GM18870 (cell line): ENCODE results near the gene UQCR10.
A peak's percentile ranks its signal among the peaks of the same experiment; 100 is the strongest.

ENCODE experiments used
- ATAC-seq: cut with Tn5 transposase; IDR thresholded peaks from one replicate; pipeline ENCODE4 v1.9.1; 2021; ENCODE audit warnings: moderate library complexity; ENCODE audit not compliant: unreplicated experiment

The UQCR10 gene

DNA sequence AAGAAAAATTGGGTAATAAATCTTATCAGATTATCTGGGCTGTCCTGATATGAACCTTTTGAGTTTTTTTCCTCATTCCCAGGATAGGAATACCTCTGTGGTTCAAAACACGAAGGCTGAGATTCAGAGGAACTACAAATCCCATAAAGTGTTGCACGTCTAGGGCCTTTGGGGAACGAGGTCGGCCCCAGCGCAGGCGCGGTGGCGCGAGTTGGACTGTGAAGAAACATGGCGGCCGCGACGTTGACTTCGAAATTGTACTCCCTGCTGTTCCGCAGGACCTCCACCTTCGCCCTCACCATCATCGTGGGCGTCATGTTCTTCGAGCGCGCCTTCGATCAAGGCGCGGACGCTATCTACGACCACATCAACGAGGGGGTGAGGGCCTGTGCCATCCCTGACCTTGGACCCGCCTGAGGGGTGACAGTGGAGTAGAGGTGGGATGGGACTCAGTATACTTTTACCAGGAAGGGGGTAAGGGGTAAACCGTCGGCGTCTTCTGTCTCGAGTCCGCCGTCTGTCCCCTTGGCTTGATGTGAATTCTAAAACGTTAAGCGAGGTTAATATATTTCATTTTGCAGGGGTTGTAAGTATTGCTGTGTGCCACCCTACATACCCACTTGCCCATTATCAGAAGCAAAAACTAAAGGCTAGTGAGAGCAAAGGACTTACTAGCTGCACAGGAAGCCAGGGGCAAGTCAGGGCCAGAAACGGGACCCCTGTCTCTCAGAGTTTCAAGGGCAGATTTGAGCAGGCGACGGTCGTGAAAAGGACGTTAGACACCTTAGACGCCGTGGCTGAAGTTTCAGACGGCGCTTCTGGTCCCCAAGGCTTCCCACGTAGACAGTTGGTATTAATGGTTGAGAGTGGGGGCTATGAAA, at the start of gene UQCR10:
UQCR10 (plus strand) TSS at position 199 of the 881 bp plus-strand sequence; CDS start at position 229, 30 bp downstream.
- peak; percentile 53 for ATAC-seq

DNA sequence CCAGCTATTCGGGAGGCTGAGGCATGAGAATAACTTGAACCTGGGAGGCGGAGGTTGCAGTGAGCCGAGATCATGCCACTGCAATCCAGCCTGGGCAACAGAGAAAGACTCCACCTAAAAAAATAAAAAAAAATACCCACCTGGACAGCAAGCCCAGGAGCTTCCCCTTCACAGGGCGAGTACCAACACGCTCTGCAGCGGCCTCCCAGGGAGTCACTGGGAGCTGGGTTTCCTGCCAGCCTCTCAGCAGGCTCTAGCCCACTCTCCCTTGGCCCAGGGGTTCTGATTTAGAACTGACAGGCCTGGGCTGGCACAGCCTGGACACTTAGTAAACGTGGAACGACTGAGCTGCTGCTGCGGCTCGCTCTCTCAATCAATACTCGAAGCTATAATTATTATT, 49.4 kb upstream of the UQCR10 start:
- ATAC-seq, result no peak

DNA sequence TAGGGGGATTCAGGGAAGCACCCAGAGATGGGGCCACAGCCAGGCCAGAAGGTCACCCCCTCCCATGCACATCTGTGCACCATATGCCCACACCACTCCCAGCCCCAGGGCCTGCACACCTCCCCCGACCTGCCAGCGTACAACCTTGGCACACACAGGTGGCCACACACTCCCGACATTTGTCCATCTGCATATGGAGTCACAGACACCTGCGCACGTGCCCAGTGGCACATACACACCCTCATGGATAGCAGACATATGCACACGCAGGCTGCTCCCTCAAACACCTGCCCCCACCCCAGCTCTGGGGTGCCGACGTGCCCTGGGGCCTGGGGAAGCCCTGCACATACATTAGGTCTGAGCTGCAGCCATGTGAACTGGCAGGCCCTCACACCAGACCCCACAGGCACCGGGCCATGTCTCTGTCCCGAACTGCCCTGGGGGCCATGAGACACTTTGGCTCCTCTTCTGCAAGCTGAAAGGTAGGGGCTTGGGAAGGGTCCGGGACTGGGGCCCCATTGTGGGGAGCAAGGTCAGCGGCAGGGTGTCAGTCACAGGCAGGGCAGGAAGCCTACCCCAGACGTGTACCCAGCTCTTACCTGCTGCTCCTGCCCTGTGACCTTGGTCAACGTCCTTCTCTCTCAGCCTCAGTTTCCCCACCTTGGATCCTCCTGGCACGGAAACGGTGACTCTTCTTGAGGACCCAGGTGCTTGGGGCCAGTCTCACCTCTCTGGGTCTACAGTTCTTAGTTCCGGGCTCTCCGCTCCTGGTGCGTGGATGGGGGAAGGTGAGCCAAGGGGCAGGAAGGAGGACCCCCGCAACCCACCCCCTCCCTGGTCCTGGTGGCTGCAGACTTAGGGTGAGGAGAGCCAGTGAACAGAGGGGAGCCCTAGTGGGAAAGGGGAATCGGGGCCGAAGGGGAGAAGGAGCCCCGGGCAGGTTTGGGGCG, 47.9 kb upstream of the UQCR10 start:
- ATAC-seq, result no peak

DNA sequence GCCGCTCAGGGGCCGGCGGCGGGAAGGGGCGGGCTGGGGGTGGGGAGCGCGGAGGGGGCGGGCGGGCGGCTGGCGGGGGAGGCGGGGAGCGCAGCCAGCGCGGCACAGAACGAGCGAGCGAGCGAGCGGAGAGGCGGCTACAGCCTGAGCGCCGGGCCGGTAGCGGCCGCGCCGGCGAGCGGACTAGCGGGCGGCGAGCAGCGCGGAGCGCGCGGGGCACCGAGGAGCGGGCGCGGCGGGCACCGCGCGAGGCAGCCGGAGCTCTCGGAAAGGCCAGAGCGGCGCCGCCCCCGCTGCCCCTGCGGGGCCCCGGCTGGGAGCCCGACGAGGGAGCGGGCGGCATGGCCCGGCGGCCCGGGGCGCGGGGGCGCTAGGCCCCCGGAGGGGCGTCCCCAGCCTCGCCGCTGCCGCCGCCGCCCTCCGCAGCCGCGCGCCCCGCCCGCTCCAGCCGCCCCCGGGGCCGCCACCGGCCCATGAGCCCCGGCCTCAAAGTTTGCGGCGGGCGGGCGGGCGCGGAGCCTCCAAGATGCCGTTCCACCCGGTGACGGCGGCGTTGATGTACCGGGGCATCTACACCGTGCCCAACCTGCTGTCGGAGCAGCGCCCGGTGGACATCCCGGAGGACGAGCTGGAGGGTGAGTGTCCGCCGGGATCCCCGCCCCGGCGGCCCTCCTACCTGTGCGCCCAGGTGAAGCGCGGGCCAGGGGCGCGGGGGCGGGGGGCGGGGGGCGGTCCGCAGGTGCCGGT, 47.1 kb upstream of the UQCR10 start, which contains the start of gene CABP7:
CABP7 (plus strand) TSS at position 105 of the 747 bp plus-strand sequence; CDS start at position 527, 422 bp downstream.
- no peak for ATAC-seq

DNA sequence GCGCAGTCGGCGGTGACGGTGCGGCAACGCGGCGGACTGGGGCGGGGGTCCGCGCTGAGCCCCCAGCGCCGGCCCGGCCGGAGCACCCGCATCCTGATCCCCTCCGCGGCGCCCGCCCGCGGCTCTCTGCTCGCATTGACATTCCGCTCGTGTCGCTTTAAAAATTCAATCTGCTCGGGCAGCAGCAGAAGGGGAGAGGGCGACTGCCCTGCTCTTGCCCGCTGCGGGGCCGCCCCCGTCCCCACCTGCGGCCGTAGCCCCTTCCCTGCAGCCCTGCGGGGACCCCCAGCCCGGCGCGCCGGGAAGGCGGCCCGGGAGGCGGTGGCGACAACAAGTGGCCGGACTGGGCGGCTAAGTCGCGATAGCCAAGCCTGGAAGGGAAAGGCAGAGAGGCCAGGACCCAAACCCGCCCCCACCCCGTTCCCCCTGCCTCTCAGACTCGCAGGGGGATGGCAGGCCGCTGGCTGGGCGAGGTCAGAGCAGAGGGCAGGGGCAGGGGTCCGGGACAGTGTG, 46.3 kb upstream of the UQCR10 start:
- no peak for ATAC-seq

DNA sequence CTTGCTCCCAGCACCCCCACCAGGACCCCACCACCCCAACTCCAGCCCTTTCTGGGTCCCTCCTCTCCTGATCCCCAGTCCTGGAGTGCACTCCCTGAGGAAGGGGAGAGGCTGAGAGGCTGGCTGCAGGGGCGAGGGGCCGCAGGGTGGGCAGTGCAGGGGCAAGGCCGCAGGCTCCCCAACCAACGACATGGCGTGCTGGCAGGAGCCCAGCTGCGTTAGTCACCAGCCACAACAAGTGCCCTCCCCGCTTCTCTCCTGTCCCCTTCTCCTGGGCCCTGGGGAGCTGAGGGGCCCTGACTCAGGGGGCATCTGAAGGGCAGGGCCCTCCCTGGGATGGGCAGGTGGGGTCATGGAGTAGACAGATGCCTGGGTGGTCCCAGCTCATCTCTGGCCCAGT, 45.0 kb upstream of the UQCR10 start:
- ATAC-seq, result no peak

DNA sequence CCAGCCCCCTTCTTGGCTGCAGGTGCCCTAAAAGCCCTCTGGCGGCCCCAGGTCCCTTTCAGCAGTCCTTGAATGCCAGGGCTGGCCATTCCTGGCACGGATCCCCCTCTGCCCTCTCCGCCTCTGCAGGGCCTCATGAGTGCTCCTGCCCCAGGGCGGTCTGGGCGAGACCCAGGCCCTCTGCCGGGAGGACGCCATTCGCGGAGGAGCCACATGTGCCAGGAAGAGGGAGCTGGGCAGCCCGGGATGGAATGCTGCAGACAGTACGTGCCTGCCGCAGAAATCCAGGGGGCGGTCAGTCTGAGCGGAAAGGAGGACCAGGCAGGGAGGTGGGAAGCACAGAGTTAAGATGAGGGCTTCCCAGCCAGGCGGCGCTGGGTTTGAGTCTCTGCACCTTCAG, 44.6 kb upstream of the UQCR10 start:
- ATAC-seq, result no peak

DNA sequence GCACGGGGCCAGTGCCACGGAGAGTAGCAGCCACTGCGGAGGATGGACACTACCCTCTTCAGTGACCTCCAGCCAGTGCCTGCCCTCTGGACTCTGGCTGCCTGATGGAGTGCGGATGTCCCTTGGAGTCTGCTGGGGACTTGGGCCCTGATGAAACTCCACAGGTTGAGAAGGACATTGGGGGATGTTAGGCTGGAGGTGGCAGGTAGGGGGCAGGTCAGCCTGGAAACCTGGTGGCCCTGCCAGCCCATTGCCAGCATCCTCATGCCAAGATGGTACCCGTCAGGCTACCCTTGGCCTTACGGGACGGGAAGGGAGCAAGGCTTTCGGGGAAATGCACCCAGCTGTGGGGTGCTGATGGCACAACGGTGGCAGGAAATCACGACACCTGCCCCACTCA, 43.4 kb upstream of the UQCR10 start:
- no peak for ATAC-seq

DNA sequence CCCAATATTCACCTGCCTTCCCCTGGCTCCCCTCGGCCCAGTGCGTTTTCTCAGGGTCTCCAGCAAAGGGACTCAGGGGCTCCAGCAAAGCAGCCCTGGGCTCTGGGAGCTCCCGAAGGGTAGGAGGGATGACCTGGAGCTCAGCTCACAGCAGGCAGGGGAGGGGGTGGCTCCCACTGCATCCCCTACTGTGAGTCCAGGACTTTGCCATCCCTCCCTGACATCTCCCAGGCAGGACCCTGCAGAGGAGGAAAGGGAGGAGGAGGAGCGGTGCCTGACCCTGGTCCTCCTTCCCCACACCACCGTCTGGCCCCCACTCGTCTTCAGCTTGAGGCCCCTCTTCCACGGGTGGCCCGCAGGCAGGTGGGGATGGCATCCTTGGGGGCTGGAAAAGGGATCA, 42.3 kb upstream of the UQCR10 start:
- no peak for ATAC-seq

DNA sequence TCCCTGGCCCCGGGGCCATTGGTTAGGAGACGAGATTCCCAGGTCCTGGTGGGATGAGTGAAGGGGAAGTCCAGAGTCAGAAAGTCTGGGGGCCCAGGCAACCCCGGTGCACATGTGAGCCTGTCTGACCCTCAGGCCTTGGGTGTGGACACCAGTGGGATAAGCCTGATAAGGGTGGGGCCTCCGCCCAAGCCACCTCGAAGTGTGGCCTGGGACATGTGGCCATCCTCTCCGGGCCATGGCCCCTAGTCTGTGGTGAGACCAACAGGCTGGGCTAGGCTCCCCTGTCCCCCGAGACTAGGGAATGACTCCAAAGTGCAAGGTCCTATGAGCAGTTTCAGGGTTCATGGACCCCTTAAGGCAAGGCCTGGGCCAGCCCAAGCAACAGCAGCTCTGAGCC, 41.1 kb upstream of the UQCR10 start:
- no peak for ATAC-seq

DNA sequence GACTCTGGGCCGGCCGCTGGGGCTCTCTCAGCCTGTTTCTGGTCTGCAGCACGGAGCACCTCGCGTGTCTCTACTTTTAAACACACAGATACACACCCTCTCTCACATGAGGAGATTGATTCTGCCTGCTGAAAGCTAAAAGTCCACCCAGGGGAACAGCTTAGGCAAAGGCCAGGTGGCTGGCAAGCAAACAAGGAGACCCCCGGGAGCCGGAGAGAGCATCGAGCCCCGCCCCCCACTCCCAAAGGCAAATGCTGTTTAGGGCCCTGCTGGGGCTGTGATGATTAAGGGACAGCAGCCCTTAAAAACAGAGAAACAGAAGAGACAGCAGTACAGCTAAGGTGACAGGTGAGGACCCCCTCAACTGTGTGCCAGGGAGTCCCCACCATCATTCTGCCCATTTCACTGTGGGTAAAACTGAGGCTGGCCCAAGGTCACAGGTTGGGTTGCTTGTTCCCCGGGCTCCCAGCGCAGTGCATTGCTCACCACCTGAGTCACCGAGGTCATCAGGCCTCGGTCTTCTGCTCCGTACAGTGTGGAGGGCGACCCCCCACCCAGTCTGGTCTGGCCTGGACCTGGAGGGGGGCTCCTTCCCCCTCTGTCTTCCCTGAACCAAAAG, 40.5 kb upstream of the UQCR10 start:
- ATAC-seq, result no peak

DNA sequence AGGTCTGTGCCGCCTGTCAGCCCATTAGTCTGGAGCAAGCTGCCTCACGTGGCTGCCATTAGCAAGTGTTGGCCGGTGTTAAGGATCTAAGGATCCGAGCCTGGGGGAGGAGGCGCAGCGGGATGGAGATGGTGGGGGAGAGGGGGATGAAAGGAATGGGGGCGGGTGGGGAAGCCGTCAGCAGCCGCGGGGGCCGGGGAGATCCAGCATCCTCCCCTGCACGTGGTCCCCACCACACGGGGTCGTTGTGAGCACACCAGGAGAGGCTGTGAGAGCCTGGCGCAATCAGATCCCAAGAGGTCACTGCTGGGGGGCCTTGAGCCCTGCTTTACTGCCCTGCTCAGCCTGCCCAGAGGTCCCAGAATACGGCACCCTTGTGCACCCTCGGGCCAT, 40.0 kb upstream of the UQCR10 start:
- no peak for ATAC-seq

DNA sequence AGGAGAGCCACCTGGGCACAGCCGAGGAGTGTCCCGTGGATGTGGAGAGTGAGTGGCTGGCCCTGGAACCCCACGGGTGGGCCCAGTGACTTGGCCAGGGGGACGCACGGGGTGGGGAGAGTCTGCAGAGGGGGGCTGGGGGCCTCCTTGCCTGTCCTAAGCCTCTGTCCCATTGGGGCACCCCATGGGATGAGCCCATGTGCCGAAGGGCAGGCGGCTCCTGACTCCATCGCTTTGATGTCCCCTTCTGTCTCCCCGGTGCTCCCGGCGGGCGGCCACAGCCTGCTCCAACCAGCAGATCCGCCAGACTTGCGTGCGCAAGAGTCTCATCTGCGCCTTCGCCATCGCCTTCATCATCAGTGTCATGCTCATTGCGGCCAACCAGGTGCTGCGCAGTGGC, 38.0 kb upstream of the UQCR10 start:
- no peak for ATAC-seq

DNA sequence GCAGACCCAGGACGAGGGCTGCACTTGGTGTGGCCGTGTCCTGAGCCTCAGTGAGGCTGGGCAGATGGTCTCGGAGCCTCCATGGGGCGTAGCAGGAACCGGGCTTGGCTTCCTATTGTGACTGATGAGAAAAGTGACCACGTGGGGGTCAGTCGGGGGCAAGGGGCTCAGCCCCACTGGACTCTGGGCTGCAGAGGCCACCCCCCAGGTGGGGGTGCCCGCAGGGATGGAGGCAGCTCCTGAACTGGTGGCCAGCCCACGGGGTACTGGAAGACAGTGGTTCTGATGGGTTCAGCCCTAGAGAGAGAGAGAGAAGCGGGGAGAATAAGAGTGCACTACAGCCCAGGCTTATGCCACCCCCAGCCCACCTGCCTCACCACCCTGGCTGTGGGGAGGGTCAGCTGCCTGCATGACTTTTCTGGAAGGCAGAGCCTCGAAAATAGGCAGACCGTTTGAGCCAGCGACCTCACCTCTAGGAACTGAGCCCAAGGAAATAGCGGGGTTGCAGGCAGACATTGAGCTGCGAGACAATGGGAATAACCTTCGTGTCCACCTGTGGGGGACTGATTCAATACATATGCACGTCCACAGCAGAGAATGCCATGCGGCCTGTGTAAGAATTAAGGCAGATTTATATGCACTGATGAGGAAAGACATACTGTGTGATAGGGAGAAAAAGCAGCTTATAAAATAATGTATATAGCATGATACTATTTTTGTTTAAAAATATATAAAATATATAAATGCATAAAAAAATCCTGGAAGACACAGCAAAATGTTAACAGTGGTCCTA, 35.9 kb upstream of the UQCR10 start:
- ATAC-seq, result no peak

DNA sequence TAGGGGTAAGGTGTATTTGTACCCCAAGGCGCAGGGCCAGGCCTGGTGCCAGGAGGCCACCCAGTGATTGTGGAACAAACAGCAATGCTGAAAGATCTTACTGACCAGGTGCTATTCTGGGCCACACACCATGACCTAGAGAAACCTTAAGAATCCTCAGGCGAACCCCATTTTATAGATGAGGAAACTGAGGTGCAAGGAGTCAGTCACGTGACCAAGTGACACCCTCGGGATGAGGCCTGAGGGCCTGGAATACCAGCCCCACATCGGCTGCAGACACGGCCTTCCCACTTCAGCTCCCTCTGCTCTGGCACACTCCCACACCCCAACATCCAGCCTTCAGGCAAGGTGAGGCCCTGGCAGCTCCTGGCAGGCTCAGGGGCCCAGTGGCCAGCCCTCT, 34.3 kb upstream of the UQCR10 start:
- no peak for ATAC-seq

DNA sequence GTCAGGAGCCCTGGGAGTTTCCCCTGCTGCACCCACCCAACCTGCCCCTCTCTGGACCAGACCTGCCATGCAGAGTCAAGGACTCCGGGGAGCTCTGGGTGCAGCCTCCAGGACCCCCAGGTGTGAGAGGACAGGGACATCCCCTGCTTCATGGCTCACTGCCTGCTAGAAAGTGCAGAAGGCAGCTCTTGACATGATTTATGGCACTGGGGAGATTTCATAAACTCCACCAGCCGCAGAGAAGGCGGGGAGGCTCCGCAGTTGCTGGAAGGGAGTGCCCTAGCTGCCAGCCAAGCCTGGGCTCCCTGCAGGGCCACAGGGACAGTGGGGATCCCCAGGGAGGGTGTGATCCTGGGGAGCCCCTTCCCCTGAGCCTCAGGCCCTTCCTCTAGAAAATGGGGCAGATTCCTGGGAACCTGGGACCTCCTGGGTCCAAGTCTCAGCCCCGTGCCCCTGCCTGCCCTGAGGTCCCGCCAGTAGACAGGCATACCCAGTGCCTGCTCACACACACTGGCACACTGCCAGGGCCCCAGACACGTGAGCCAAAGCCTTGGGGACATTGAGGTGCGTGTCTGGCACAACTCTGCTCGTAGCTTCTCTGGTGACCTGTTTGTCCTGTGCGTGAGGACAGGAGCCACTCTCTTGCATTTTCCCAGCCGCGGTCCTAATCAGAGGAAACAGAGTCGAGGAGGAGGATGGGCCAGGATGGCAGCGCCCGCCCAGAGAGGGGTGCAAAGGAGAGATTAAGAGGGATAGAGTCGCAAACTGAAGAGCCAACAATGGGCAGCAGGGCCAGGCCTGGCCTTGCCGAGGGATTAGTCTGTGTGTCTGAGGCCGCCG, 33.6 kb upstream of the UQCR10 start:
- no peak for ATAC-seq

DNA sequence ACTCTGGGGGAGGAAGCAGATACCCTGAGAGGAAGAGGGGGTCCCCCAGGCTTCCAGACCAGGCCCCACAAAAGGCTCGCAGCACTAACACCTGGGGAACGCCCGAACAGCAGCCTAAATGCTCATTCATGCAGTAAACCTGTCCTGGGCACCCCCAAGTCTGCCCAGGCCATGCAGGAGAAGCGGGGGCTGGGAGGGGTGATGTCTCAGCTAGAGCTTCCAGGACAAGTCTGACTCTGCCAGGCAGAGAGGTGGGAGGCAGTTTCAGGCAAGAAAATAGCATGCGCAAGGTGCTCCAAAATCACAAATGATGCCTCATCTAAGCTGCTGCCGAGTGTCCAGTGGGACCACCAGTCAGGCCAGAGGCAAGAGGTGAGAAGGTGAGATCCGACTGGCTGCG, 32.8 kb upstream of the UQCR10 start:
- no peak for ATAC-seq

DNA sequence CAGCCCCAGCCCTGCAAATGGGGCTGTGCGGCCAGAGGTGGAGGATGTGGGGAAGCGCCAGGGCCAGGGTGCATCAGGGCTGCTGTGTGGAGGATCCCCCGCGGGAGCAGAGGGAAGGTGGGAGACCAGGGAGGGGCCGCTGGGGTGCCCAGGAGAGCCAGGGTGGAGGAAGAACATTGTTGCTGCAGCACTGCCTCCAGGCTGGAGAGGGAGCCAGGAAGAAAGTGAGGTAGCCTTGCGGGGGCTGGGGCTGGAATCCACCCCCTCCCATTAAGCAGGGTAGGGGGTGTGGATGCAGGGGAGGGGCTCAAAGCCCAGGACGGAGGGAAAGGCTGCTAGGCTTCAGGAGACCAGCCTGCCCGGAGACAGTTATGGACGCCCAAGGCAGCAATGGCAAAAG, 32.3 kb upstream of the UQCR10 start:
- no peak for ATAC-seq

DNA sequence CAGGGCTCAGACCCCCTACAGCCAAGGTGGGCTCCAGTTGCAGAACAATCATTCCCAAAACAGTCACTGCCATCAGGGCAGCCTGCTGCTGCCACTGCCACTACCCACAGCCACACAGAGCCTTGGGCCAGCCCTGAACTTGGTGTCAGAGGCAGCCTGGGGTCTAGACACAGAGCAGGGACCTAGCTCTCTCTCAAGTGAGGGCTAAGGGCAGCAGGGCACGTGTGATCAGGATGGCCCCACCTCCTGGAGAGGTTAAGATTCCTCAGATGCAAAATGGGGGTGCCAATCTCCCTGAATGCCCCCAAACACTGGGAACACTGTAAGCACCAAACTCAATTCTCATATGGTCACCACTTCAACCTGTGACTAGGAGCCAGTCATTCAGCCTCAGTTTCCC, 31.8 kb upstream of the UQCR10 start:
- no peak for ATAC-seq
